H9 (cell line): ENCODE measurements around the gene DLG2. TPM values are rescaled to one million over a fixed set of nuclear protein-coding genes. Genes with fewer than 3 reads are reported as not detected.

Experiments used
- DNase-seq: peaks from one replicate; pipeline ENCODE4 v3.0.0-alpha.2; 2017
- H2AFZ ChIP-seq: one replicate; pipeline ENCODE4 v1.6.1; 2013; ENCODE audit warnings: mild to moderate bottlenecking, low read length, control low read depth, moderate library complexity
- H2AK5ac ChIP-seq: 2 replicates; pipeline ENCODE4 v1.6.1; 2013; ENCODE audit warnings: low read length, control low read depth, mixed read lengths; ENCODE audit not compliant: insufficient read length
- H2BK120ac ChIP-seq: one replicate; pipeline ENCODE4 v1.6.1; 2013; ENCODE audit warnings: low read depth, mild to moderate bottlenecking, low read length, control low read depth, inconsistent platforms; ENCODE audit not compliant: poor library complexity, severe bottlenecking
- H2BK12ac ChIP-seq: 2 replicates; pipeline ENCODE4 v1.6.1; 2013; ENCODE audit warnings: low read length, control low read depth, mixed read lengths, low read depth; ENCODE audit not compliant: insufficient read length
- H2BK15ac ChIP-seq: 2 replicates; pipeline ENCODE4 v1.6.1; 2013; ENCODE audit warnings: low read depth, low read length, control low read depth
- H2BK20ac ChIP-seq: one replicate; pipeline ENCODE4 v1.6.1; 2013; ENCODE audit warnings: low read depth, mild to moderate bottlenecking, low read length, control low read depth, inconsistent platforms; ENCODE audit not compliant: poor library complexity, severe bottlenecking
- H2BK5ac ChIP-seq: 2 replicates; pipeline ENCODE4 v1.6.1; 2013; ENCODE audit warnings: low read length, control low read depth, mixed read lengths; ENCODE audit not compliant: insufficient read length
- H3K14ac ChIP-seq: 2 replicates; pipeline ENCODE4 v1.6.1; 2013; ENCODE audit warnings: low read length, control low read depth; ENCODE audit not compliant: insufficient read depth
- H3K18ac ChIP-seq: 2 replicates; pipeline ENCODE4 v1.6.1; 2013; ENCODE audit warnings: low read depth, mild to moderate bottlenecking, mixed read lengths, low read length, control low read depth; ENCODE audit not compliant: insufficient read length
- H3K23ac ChIP-seq: 2 replicates; pipeline ENCODE4 v1.6.1; 2013; ENCODE audit warnings: low read length, control low read depth, mixed read lengths, low read depth; ENCODE audit not compliant: insufficient read length
- H3K23me2 ChIP-seq: 2 replicates; pipeline ENCODE4 v1.6.1; 2013; ENCODE audit warnings: low read depth, mild to moderate bottlenecking, mixed read lengths, low read length, control low read depth; ENCODE audit not compliant: insufficient read length, poor library complexity, severe bottlenecking
- H3K27ac ChIP-seq: 2 replicates; pipeline ENCODE4 v1.5.1; 2013; ENCODE audit warnings: low read length, control low read depth, mixed read lengths, low read depth; ENCODE audit not compliant: insufficient read length
- H3K27me3 ChIP-seq: 2 replicates; pipeline ENCODE4 v1.6.1; 2013; ENCODE audit warnings: low read length, control low read depth, inconsistent platforms; ENCODE audit not compliant: insufficient read depth
- H3K4ac ChIP-seq: 2 replicates; pipeline ENCODE4 v1.6.1; 2013; ENCODE audit warnings: low read depth, mild to moderate bottlenecking, control low read depth, inconsistent platforms, low read length, moderate library complexity
- H3K4me1 ChIP-seq: 2 replicates; pipeline ENCODE4 v1.6.1; 2013; ENCODE audit warnings: low read length, control low read depth, inconsistent platforms; ENCODE audit not compliant: insufficient read depth
- H3K4me2 ChIP-seq: 2 replicates; pipeline ENCODE4 v1.6.1; 2013; ENCODE audit warnings: low read length, control low read depth, mixed read lengths; ENCODE audit not compliant: insufficient read length, insufficient read depth
- H3K56ac ChIP-seq: 2 replicates; pipeline ENCODE4 v1.6.1; 2013; ENCODE audit warnings: low read depth, mild to moderate bottlenecking, mixed read lengths, low read length, control low read depth; ENCODE audit not compliant: insufficient read length
- H3K79me1 ChIP-seq: 2 replicates; pipeline ENCODE4 v1.6.1; 2013; ENCODE audit warnings: low read depth, mild to moderate bottlenecking, moderate library complexity, low read length, control low read depth, inconsistent platforms; ENCODE audit not compliant: insufficient read depth, poor library complexity, severe bottlenecking
- H3K79me2 ChIP-seq: 2 replicates; pipeline ENCODE4 v1.6.1; 2013; ENCODE audit warnings: low read length, control low read depth, inconsistent platforms; ENCODE audit not compliant: insufficient read depth
- H3K9ac ChIP-seq: 2 replicates; pipeline ENCODE4 v1.6.1; 2013; ENCODE audit warnings: low read length, control low read depth, mixed read lengths; ENCODE audit not compliant: insufficient read length; ENCODE audit errors: extremely low read depth
- H3K9me3 ChIP-seq: one replicate; pipeline ENCODE4 v1.6.1; 2013; ENCODE audit warnings: low read depth, low read length, inconsistent platforms; ENCODE audit not compliant: control insufficient read depth
- H3T11ph ChIP-seq: one replicate; pipeline ENCODE4 v1.6.1; 2013; ENCODE audit warnings: mild to moderate bottlenecking, low read length, control low read depth, inconsistent platforms
- H4K20me1 ChIP-seq: one replicate; pipeline ENCODE4 v1.6.1; 2013; ENCODE audit not compliant: control insufficient read depth, insufficient read length, insufficient read depth
- H4K5ac ChIP-seq: 2 replicates; pipeline ENCODE4 v1.6.1; 2013; ENCODE audit warnings: low read depth, mild to moderate bottlenecking, mixed read lengths, low read length, control low read depth; ENCODE audit not compliant: insufficient read length
- H4K8ac ChIP-seq: replicated peaks from 2 replicates; pipeline ENCODE4 v1.6.1; 2013; ENCODE audit warnings: low read length, control low read depth, mixed read lengths, low read depth; ENCODE audit not compliant: insufficient read length
- H4K91ac ChIP-seq: 2 replicates; pipeline ENCODE4 v1.6.1; 2013; ENCODE audit warnings: low read depth, mild to moderate bottlenecking, moderate library complexity, mixed read lengths, low read length, control low read depth; ENCODE audit not compliant: insufficient read length
- H3K27ac Mint-ChIP-seq, 3 experiments: 2 replicates in 2 of 3; 3 replicates in 1 of 3; pipeline ENCODE4 v1.8.0; 2020 to 2021; ENCODE audit warnings: mixed read lengths in 3 of 3, mild to moderate bottlenecking in 1 of 3, moderate library complexity in 1 of 3
- H3K27me3 Mint-ChIP-seq: 2 replicates; pipeline ENCODE4 v1.8.0; 2021; ENCODE audit warnings: low read depth, mild to moderate bottlenecking, moderate library complexity, mixed read lengths
- H3K36me3 Mint-ChIP-seq, 3 experiments: 2 replicates in 2 of 3; 3 replicates in 1 of 3; pipeline ENCODE4 v1.8.0; 2020 to 2021; ENCODE audit warnings: low read depth in 3 of 3, mixed read lengths in 3 of 3; ENCODE audit not compliant: insufficient read depth in 1 of 3
- H3K4me1 Mint-ChIP-seq, 2 experiments: 2 replicates each; pipeline ENCODE4 v1.8.0; 2020; ENCODE audit warnings: mixed read lengths in 2 of 2
- H3K4me3 Mint-ChIP-seq, 2 experiments: 2 replicates in 1 of 2; 3 replicates in 1 of 2; pipeline ENCODE4 v1.8.0; 2020 to 2021; ENCODE audit warnings: mild to moderate bottlenecking in 2 of 2, mixed read lengths in 2 of 2, moderate library complexity in 1 of 2
- H3K9me3 Mint-ChIP-seq, 2 experiments: 2 replicates in 1 of 2; 3 replicates in 1 of 2; pipeline ENCODE4 v1.8.0; 2020; ENCODE audit warnings: mild to moderate bottlenecking in 2 of 2, mixed read lengths in 2 of 2, moderate library complexity in 1 of 2
- CTCF ChIP-seq: fragments of 200-600 bp; sonication (generic); conservative IDR thresholded peaks from 3 replicates; pipeline ENCODE4 v1.8.0; 2021; ENCODE audit warnings: antibody characterized with exemption, mild to moderate bottlenecking
- WGBS: extraction: QIAGEN DNeasy Blood & Tissue Kit; methylation state at CpG from one replicate; pipeline ENCODE4 v1.1.7; 2013; ENCODE audit warnings: missing lambda C conversion rate, low lambda C conversion rate, mixed read lengths; ENCODE audit not compliant: insufficient read length; ENCODE audit errors: extremely low coverage; 5-methylcytosine and 5-hydroxymethylcytosine counted together
- total RNA-seq: library from RNA; stranded (reverse); gene quantifications from 2 replicates; pipeline ENCODE4 v1.2.1, GENCODE V29; 2021

The DLG2 gene
- total RNA-seq, 1 experiment from 2014 or later = 8.0 TPM

- Histone ChIP-seq H3K27ac (no peak overlapping the region), H2AFZ (no peak overlapping the region), H3K9me3 (no peaks in the 10 kb centered on the region), H2BK15ac (no peak overlapping the region), H4K5ac (no peak overlapping the region), H3K9ac (no peak overlapping the region), H2BK5ac (no peak overlapping the region), H3K4me1 (no peaks in the 10 kb centered on the region; the same call in 1 of the 2 replicates), H3K23ac (no peak overlapping the region), H2BK120ac (no peak overlapping the region), H4K91ac (no peak overlapping the region), H3K79me2 (no peaks in the 10 kb centered on the region), H3K27me3 (no peaks in the 10 kb centered on the region), H3K4me2 (no peak overlapping the region), H3K23me2 (no peaks in the 10 kb centered on the region), H3K14ac (no peak overlapping the region), H3T11ph (no peak overlapping the region), H4K8ac (no peak overlapping the region), H3K79me1 (no peaks in the 10 kb centered on the region), H2AK5ac (no peak overlapping the region), H4K20me1 (no peaks in the 10 kb centered on the region), H2BK20ac (no peak overlapping the region), H3K56ac (no peak overlapping the region), H3K18ac (no peak overlapping the region), H3K4ac (no peak overlapping the region), H2BK12ac (no peak overlapping the region)
- peaks cover 7 to 23% (median 15%) of the 10 kb centered on the region in 3 experiments; a peak in 5 of 7 replicates for H3K36me3 Mint-ChIP-seq
- no CpG with 5 or more reads among the region's 3 CpGs for WGBS
- H3K9me3 Mint-ChIP-seq = peaks cover 14 to 18% of the 10 kb centered on the region in 2 experiments
- H3K4me1 Mint-ChIP-seq = peaks cover 7 to 17% of the 10 kb centered on the region in 2 experiments; a peak in 2 of 4 replicates
- no peaks in the 10 kb centered on the region for H3K27me3 Mint-ChIP-seq
- H3K4me3 Mint-ChIP-seq = no peak overlapping the region
- TF ChIP-seq CTCF = no peak
- no peak overlapping the region for H3K27ac Mint-ChIP-seq
- DNase-seq = no peak
Observed at GRCh38 chr11:84981301-84981700, 645.8 kb downstream of the DLG2 start.
